ENCODE results near the gene IPO7.

Gene IPO7

GRCh38 chr11:9460322-9461062 is 76.0 kb downstream of the IPO7 start, which contains the start of gene ZNF143:
Gene ZNF143 (plus strand): TSS chr11:9461012. CDS start chr11:9471309, 10,297 bp downstream.
- Histone ChIP-seq H3K36me3 (ENCODE audit: control insufficient read depth in 2 of 2, insufficient read depth in 2 of 2, low read length in 2 of 2) (peaks cover 0 to 3% of the 10 kb centered on the region in 2 donors), H3K27me3 (ENCODE audit: control insufficient read depth in 2 of 2, insufficient read depth in 2 of 2, low read length in 2 of 2) (no peaks in the 10 kb centered on the region), H3K4me1 (ENCODE audit: control insufficient read depth in 2 of 2, insufficient read depth in 2 of 2, low read length in 2 of 2) (peaks cover 5 to 6% of the 10 kb centered on the region in 2 donors), H3K27ac (ENCODE audit: low read depth in 2 of 2, low read length in 2 of 2) (peak within 1 kb of the TSS; percentile 99 to 100), H3K9ac (ENCODE audit: low read depth in 1 of 2, low read length in 2 of 2) (peak within 1 kb of the TSS; percentile 99 to 100), H3K4me3 (ENCODE audit: low read length in 2 of 2) (peak within 1 kb of the TSS; percentile 91 to 100), H3K9me3 (ENCODE audit: control insufficient read depth in 2 of 2, low read length in 2 of 2) (no peaks in the 10 kb centered on the region)

GRCh38 chr11:9461063-9461759 is 76.8 kb downstream of the IPO7 start:
- H3K9ac ChIP-seq (ENCODE audit: low read depth in 1 of 2, low read length in 2 of 2) = peak overlapping the region; percentile 88 to 97
- H3K36me3 ChIP-seq (ENCODE audit: control insufficient read depth in 2 of 2, insufficient read depth in 2 of 2, low read length in 2 of 2) = peaks cover 0 to 3% of the 10 kb centered on the region in 2 donors
- H3K4me3 ChIP-seq (ENCODE audit: low read length in 2 of 2) = peak overlapping the region; percentile 84 to 86
- no peaks in the 10 kb centered on the region for H3K27me3 ChIP-seq (ENCODE audit: control insufficient read depth in 2 of 2, insufficient read depth in 2 of 2, low read length in 2 of 2)
- peak overlapping the region; percentile 97 to 99 for H3K27ac ChIP-seq (ENCODE audit: low read depth in 2 of 2, low read length in 2 of 2)
- peaks cover 5 to 6% of the 10 kb centered on the region in 2 donors for H3K4me1 ChIP-seq (ENCODE audit: control insufficient read depth in 2 of 2, insufficient read depth in 2 of 2, low read length in 2 of 2)
- no peaks in the 10 kb centered on the region for H3K9me3 ChIP-seq (ENCODE audit: control insufficient read depth in 2 of 2, low read length in 2 of 2)

- Histone ChIP-seq H3K36me3 (ENCODE audit: control insufficient read depth in 2 of 2, insufficient read depth in 2 of 2, low read length in 2 of 2) (peaks cover 0 to 3% of the 10 kb centered on the region in 2 donors), H3K4me3 (ENCODE audit: low read length in 2 of 2) (peak overlapping the region; percentile 84 to 86), H3K27me3 (ENCODE audit: control insufficient read depth in 2 of 2, insufficient read depth in 2 of 2, low read length in 2 of 2) (no peaks in the 10 kb centered on the region), H3K9me3 (ENCODE audit: control insufficient read depth in 2 of 2, low read length in 2 of 2) (no peaks in the 10 kb centered on the region), H3K27ac (ENCODE audit: low read depth in 2 of 2, low read length in 2 of 2) (peak overlapping the region; percentile 97 to 99), H3K9ac (ENCODE audit: low read depth in 1 of 2, low read length in 2 of 2) (peak overlapping the region; percentile 88 to 97), H3K4me1 (ENCODE audit: control insufficient read depth in 2 of 2, insufficient read depth in 2 of 2, low read length in 2 of 2) (peaks cover 5 to 6% of the 10 kb centered on the region in 2 donors)
Observed at GRCh38 chr11:9461760-9462134, 77.3 kb downstream of the IPO7 start.

GRCh38 chr11:9462172-9462799 is 77.8 kb downstream of the IPO7 start:
- peak overlapping the region; percentile 88 to 97 for H3K9ac ChIP-seq (ENCODE audit: low read depth in 1 of 2, low read length in 2 of 2)
- H3K9me3 ChIP-seq (ENCODE audit: control insufficient read depth in 2 of 2, low read length in 2 of 2) = no peaks in the 10 kb centered on the region
- peak overlapping the region; percentile 97 to 99 for H3K27ac ChIP-seq (ENCODE audit: low read depth in 2 of 2, low read length in 2 of 2)
- peaks cover 0 to 3% of the 10 kb centered on the region in 2 donors for H3K36me3 ChIP-seq (ENCODE audit: control insufficient read depth in 2 of 2, insufficient read depth in 2 of 2, low read length in 2 of 2)
- peaks cover 5 to 6% of the 10 kb centered on the region in 2 donors for H3K4me1 ChIP-seq (ENCODE audit: control insufficient read depth in 2 of 2, insufficient read depth in 2 of 2, low read length in 2 of 2)
- H3K4me3 ChIP-seq (ENCODE audit: low read length in 2 of 2) = peak overlapping the region; percentile 84 to 86
- no peaks in the 10 kb centered on the region for H3K27me3 ChIP-seq (ENCODE audit: control insufficient read depth in 2 of 2, insufficient read depth in 2 of 2, low read length in 2 of 2)

- H3K9me3 ChIP-seq (ENCODE audit: control insufficient read depth in 2 of 2, low read length in 2 of 2) = no peaks in the 10 kb centered on the region
- no peak overlapping the region for H3K27ac ChIP-seq (ENCODE audit: low read depth in 2 of 2, low read length in 2 of 2)
- no peaks in the 10 kb centered on the region for H3K27me3 ChIP-seq (ENCODE audit: control insufficient read depth in 2 of 2, insufficient read depth in 2 of 2, low read length in 2 of 2)
- peaks cover 5 to 6% of the 10 kb centered on the region in 2 donors for H3K4me1 ChIP-seq (ENCODE audit: control insufficient read depth in 2 of 2, insufficient read depth in 2 of 2, low read length in 2 of 2)
- no peak overlapping the region for H3K9ac ChIP-seq (ENCODE audit: low read depth in 1 of 2, low read length in 2 of 2)
- peaks cover 0 to 3% of the 10 kb centered on the region in 2 donors for H3K36me3 ChIP-seq (ENCODE audit: control insufficient read depth in 2 of 2, insufficient read depth in 2 of 2, low read length in 2 of 2)
- no peak overlapping the region for H3K4me3 ChIP-seq (ENCODE audit: low read length in 2 of 2)
Observed at GRCh38 chr11:9462806-9463537, 78.5 kb downstream of the IPO7 start.

GRCh38 chr11:9470765-9471164 is 86.3 kb downstream of the IPO7 start:
- Histone ChIP-seq H3K36me3 (ENCODE audit: control insufficient read depth in 2 of 2, insufficient read depth in 2 of 2, low read length in 2 of 2) (peaks cover 15 to 21% of the 10 kb centered on the region in 2 donors), H3K4me3 (ENCODE audit: low read length in 2 of 2) (no peak overlapping the region), H3K9me3 (ENCODE audit: control insufficient read depth in 2 of 2, low read length in 2 of 2) (no peaks in the 10 kb centered on the region), H3K27me3 (ENCODE audit: control insufficient read depth in 2 of 2, insufficient read depth in 2 of 2, low read length in 2 of 2) (no peaks in the 10 kb centered on the region), H3K27ac (ENCODE audit: low read depth in 2 of 2, low read length in 2 of 2) (no peak overlapping the region), H3K9ac (ENCODE audit: low read depth in 1 of 2, low read length in 2 of 2) (no peak overlapping the region), H3K4me1 (ENCODE audit: control insufficient read depth in 2 of 2, insufficient read depth in 2 of 2, low read length in 2 of 2) (no peaks in the 10 kb centered on the region)

GRCh38 chr11:9473408-9473807 is 89.0 kb downstream of the IPO7 start:
- H3K27ac ChIP-seq (ENCODE audit: low read depth in 2 of 2, low read length in 2 of 2) = no peak overlapping the region
- peaks cover 19 to 23% of the 10 kb centered on the region in 2 donors for H3K36me3 ChIP-seq (ENCODE audit: control insufficient read depth in 2 of 2, insufficient read depth in 2 of 2, low read length in 2 of 2)
- H3K9me3 ChIP-seq (ENCODE audit: control insufficient read depth in 2 of 2, low read length in 2 of 2) = no peaks in the 10 kb centered on the region
- no peak overlapping the region for H3K9ac ChIP-seq (ENCODE audit: low read depth in 1 of 2, low read length in 2 of 2)
- no peak overlapping the region for H3K4me3 ChIP-seq (ENCODE audit: low read length in 2 of 2)
- H3K27me3 ChIP-seq (ENCODE audit: control insufficient read depth in 2 of 2, insufficient read depth in 2 of 2, low read length in 2 of 2) = no peaks in the 10 kb centered on the region
- no peaks in the 10 kb centered on the region for H3K4me1 ChIP-seq (ENCODE audit: control insufficient read depth in 2 of 2, insufficient read depth in 2 of 2, low read length in 2 of 2)

GRCh38 chr11:9479899-9480298 is 95.4 kb downstream of the IPO7 start:
- Histone ChIP-seq H3K27ac (ENCODE audit: low read depth in 2 of 2, low read length in 2 of 2) (no peak overlapping the region), H3K27me3 (ENCODE audit: control insufficient read depth in 2 of 2, insufficient read depth in 2 of 2, low read length in 2 of 2) (no peaks in the 10 kb centered on the region), H3K36me3 (ENCODE audit: control insufficient read depth in 2 of 2, insufficient read depth in 2 of 2, low read length in 2 of 2) (peaks cover 20 to 28% of the 10 kb centered on the region in 2 donors), H3K9ac (ENCODE audit: low read depth in 1 of 2, low read length in 2 of 2) (no peak overlapping the region), H3K4me1 (ENCODE audit: control insufficient read depth in 2 of 2, insufficient read depth in 2 of 2, low read length in 2 of 2) (no peaks in the 10 kb centered on the region), H3K4me3 (ENCODE audit: low read length in 2 of 2) (no peak overlapping the region), H3K9me3 (ENCODE audit: control insufficient read depth in 2 of 2, low read length in 2 of 2) (no peaks in the 10 kb centered on the region)

- Histone ChIP-seq H3K4me3 (ENCODE audit: low read length in 2 of 2) (no peak overlapping the region), H3K9me3 (ENCODE audit: control insufficient read depth in 2 of 2, low read length in 2 of 2) (no peaks in the 10 kb centered on the region), H3K27me3 (ENCODE audit: control insufficient read depth in 2 of 2, insufficient read depth in 2 of 2, low read length in 2 of 2) (no peaks in the 10 kb centered on the region), H3K36me3 (ENCODE audit: control insufficient read depth in 2 of 2, insufficient read depth in 2 of 2, low read length in 2 of 2) (peaks cover 9 to 27% of the 10 kb centered on the region in 2 donors), H3K27ac (ENCODE audit: low read depth in 2 of 2, low read length in 2 of 2) (no peak overlapping the region), H3K9ac (ENCODE audit: low read depth in 1 of 2, low read length in 2 of 2) (no peak overlapping the region), H3K4me1 (ENCODE audit: control insufficient read depth in 2 of 2, insufficient read depth in 2 of 2, low read length in 2 of 2) (no peaks in the 10 kb centered on the region)
Observed at GRCh38 chr11:9489080-9489765, 104.8 kb downstream of the IPO7 start.
